Activated naive CD4-positive, alpha-beta T cell treated with anti-CD3 and anti-CD28 coated beads, Interleukin-2, amount 50 U/mL, for 24 hours (primary cell): ENCODE data around the gene GMDS.

ENCODE experiments used
- H3K27ac Mint-ChIP-seq: one replicate; pipeline ENCODE4 v1.8.0; 2021; ENCODE audit warnings: mild to moderate bottlenecking, mixed read lengths
- H3K27me3 Mint-ChIP-seq: one replicate; pipeline ENCODE4 v1.8.0; 2021; ENCODE audit warnings: mixed read lengths
- H3K36me3 Mint-ChIP-seq: one replicate; pipeline ENCODE4 v1.8.0; 2021; ENCODE audit warnings: mixed read lengths
- H3K4me1 Mint-ChIP-seq: one replicate; pipeline ENCODE4 v1.8.0; 2021; ENCODE audit warnings: mixed read lengths
- H3K4me3 Mint-ChIP-seq: one replicate; pipeline ENCODE4 v1.8.0; 2021; ENCODE audit warnings: mild to moderate bottlenecking, mixed read lengths
- H3K9me3 Mint-ChIP-seq: one replicate; pipeline ENCODE4 v1.8.0; 2021; ENCODE audit warnings: mixed read lengths

GMDS gene

GRCh38 chr6:1608222-1609040 lies 637.0 kb downstream of the GMDS start:
- Mint-ChIP-seq H3K27me3 (peaks cover 48% of the 10 kb centered on the region), H3K36me3 (no peaks in the 10 kb centered on the region), H3K4me3 (peak overlapping the region; percentile 58), H3K9me3 (no peaks in the 10 kb centered on the region), H3K4me1 (peaks cover 53% of the 10 kb centered on the region), H3K27ac (peak overlapping the region; percentile 6)

GRCh38 chr6:1607516-1608221 lies 637.7 kb downstream of the GMDS start:
- peaks cover 47% of the 10 kb centered on the region for H3K4me1 Mint-ChIP-seq
- H3K36me3 Mint-ChIP-seq, result no peaks in the 10 kb centered on the region
- peak overlapping the region; percentile 71 for H3K4me3 Mint-ChIP-seq
- H3K27me3 Mint-ChIP-seq, result peaks cover 48% of the 10 kb centered on the region
- no peaks in the 10 kb centered on the region for H3K9me3 Mint-ChIP-seq
- H3K27ac Mint-ChIP-seq, result no peak overlapping the region

GRCh38 chr6:1606780-1607515 lies 638.5 kb downstream of the GMDS start:
- Mint-ChIP-seq H3K27me3 (peaks cover 48% of the 10 kb centered on the region), H3K4me3 (peak overlapping the region; percentile 71), H3K4me1 (peaks cover 40% of the 10 kb centered on the region), H3K27ac (no peak overlapping the region), H3K36me3 (no peaks in the 10 kb centered on the region), H3K9me3 (no peaks in the 10 kb centered on the region)

- H3K27ac Mint-ChIP-seq, result no peak overlapping the region
- H3K4me3 Mint-ChIP-seq, result peak overlapping the region; percentile 71
- no peaks in the 10 kb centered on the region for H3K9me3 Mint-ChIP-seq
Observed at GRCh38 chr6:1605893-1606779, 639.3 kb downstream of the GMDS start.

GRCh38 chr6:1605004-1605892 lies 640.2 kb downstream of the GMDS start:
- H3K27ac Mint-ChIP-seq, result peak overlapping the region; percentile 52

More at GRCh38 chr6:1605893-1606779, 639.3 kb downstream of the GMDS start:
- no peaks in the 10 kb centered on the region for H3K36me3 Mint-ChIP-seq
- H3K27me3 Mint-ChIP-seq, result peaks cover 49% of the 10 kb centered on the region
- H3K4me1 Mint-ChIP-seq, result peaks cover 38% of the 10 kb centered on the region

GRCh38 chr6:1604158-1605003 lies 641.0 kb downstream of the GMDS start:
- H3K4me1 Mint-ChIP-seq, result peaks cover 35% of the 10 kb centered on the region
- peak overlapping the region; percentile 33 for H3K4me3 Mint-ChIP-seq
- H3K9me3 Mint-ChIP-seq, result no peaks in the 10 kb centered on the region
- peaks cover 56% of the 10 kb centered on the region for H3K27me3 Mint-ChIP-seq
- H3K27ac Mint-ChIP-seq, result no peak overlapping the region
- H3K36me3 Mint-ChIP-seq, result no peaks in the 10 kb centered on the region

More at GRCh38 chr6:1605004-1605892, 640.2 kb downstream of the GMDS start:
- peaks cover 35% of the 10 kb centered on the region for H3K4me1 Mint-ChIP-seq
- H3K27me3 Mint-ChIP-seq, result peaks cover 49% of the 10 kb centered on the region
- H3K4me3 Mint-ChIP-seq, result peak overlapping the region; percentile 71
- no peaks in the 10 kb centered on the region for H3K9me3 Mint-ChIP-seq
- H3K36me3 Mint-ChIP-seq, result no peaks in the 10 kb centered on the region

GRCh38 chr6:1603708-1604107 lies 641.7 kb downstream of the GMDS start:
- no peaks in the 10 kb centered on the region for H3K36me3 Mint-ChIP-seq
- H3K9me3 Mint-ChIP-seq, result no peaks in the 10 kb centered on the region
- peaks cover 33% of the 10 kb centered on the region for H3K4me1 Mint-ChIP-seq
- H3K27ac Mint-ChIP-seq, result no peak overlapping the region
- no peak overlapping the region for H3K4me3 Mint-ChIP-seq
- peaks cover 55% of the 10 kb centered on the region for H3K27me3 Mint-ChIP-seq

GRCh38 chr6:1602049-1602713 lies 643.2 kb downstream of the GMDS start:
- Mint-ChIP-seq H3K4me3 (no peak overlapping the region), H3K27ac (no peak overlapping the region), H3K36me3 (no peaks in the 10 kb centered on the region), H3K9me3 (no peaks in the 10 kb centered on the region), H3K4me1 (peaks cover 18% of the 10 kb centered on the region), H3K27me3 (peaks cover 48% of the 10 kb centered on the region)

GRCh38 chr6:1601158-1602048 lies 644.0 kb downstream of the GMDS start:
- H3K4me3 Mint-ChIP-seq, result no peak overlapping the region
- no peaks in the 10 kb centered on the region for H3K9me3 Mint-ChIP-seq
- H3K27ac Mint-ChIP-seq, result no peak overlapping the region

GRCh38 chr6:1600764-1601157 lies 644.6 kb downstream of the GMDS start:
- no peaks in the 10 kb centered on the region for H3K9me3 Mint-ChIP-seq
- peaks cover 9% of the 10 kb centered on the region for H3K4me1 Mint-ChIP-seq
- H3K4me3 Mint-ChIP-seq, result no peak overlapping the region
- H3K27me3 Mint-ChIP-seq, result peaks cover 48% of the 10 kb centered on the region
- no peak overlapping the region for H3K27ac Mint-ChIP-seq
- H3K36me3 Mint-ChIP-seq, result no peaks in the 10 kb centered on the region

More at GRCh38 chr6:1601158-1602048, 644.0 kb downstream of the GMDS start:
- no peaks in the 10 kb centered on the region for H3K36me3 Mint-ChIP-seq
- H3K27me3 Mint-ChIP-seq, result peaks cover 46% of the 10 kb centered on the region
- peaks cover 10% of the 10 kb centered on the region for H3K4me1 Mint-ChIP-seq

GRCh38 chr6:1600063-1600763 lies 645.2 kb downstream of the GMDS start:
- no peaks in the 10 kb centered on the region for H3K9me3 Mint-ChIP-seq

GRCh38 chr6:1599469-1599868 lies 645.9 kb downstream of the GMDS start:
- Mint-ChIP-seq H3K4me3 (no peak overlapping the region), H3K9me3 (no peaks in the 10 kb centered on the region), H3K27me3 (peaks cover 46% of the 10 kb centered on the region), H3K4me1 (peaks cover 4% of the 10 kb centered on the region), H3K36me3 (no peaks in the 10 kb centered on the region), H3K27ac (no peak overlapping the region)

More at GRCh38 chr6:1600063-1600763, 645.2 kb downstream of the GMDS start:
- H3K27me3 Mint-ChIP-seq, result peaks cover 43% of the 10 kb centered on the region
- no peak overlapping the region for H3K27ac Mint-ChIP-seq
- no peaks in the 10 kb centered on the region for H3K36me3 Mint-ChIP-seq
- H3K4me1 Mint-ChIP-seq, result peaks cover 4% of the 10 kb centered on the region
- no peak overlapping the region for H3K4me3 Mint-ChIP-seq
